Epithelial cell of prostate (primary cell): ENCODE results near the gene ANAPC4.

Experiments
- DNase-seq: peaks from one replicate; pipeline ENCODE4 v3.0.0-alpha.2; 2011; ENCODE audit warnings: low read depth, low spot score
- H3K27ac ChIP-seq: fragments of 450-650 bp; 2 replicates; pipeline ENCODE4 v1.5.1; 2017; ENCODE audit warnings: mild to moderate bottlenecking

The ANAPC4 gene

DNA sequence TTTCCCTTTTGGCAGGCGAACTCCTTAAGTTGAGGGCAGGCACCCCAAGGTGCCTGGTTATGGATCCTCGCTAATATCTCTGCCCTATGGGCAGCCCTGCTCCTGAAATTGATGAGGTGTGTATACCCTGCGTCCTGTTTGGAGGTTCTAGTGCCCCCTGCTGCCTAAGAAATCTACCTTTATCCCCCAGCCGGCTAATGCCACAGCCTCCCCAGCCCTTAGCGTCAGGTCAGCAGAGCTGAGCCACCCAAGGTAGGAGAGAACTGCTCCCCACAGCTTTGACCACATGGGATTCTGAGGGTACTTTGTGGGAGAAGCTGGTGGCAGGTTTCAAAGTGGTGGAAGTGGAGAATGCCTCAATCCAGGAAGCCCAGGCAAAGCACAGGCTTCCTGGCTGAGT is 50.8 kb downstream of the ANAPC4 start:
- no peak overlapping the region for H3K27ac ChIP-seq
- no peak for DNase-seq

DNA sequence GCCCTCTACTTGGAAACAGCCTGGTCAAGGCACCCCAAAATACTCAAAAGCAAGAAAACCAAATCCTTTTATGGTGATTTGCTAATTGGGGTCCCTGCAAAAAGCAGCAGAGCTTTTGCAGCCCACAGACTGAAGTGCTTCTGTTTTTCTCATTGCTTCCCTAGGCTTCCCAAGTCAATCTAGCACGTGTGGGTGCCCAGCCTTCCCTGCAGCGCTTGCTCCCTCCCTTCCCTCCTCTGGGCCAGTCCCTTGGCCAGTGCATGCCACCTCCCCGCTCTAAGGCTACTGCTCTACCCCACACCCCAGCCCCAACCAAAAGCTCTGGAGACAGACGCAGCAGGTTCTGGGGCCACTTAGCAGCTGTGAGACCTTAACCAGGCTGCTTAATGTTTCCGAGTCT is 53.6 kb downstream of the ANAPC4 start:
- no peak for DNase-seq
- no peak overlapping the region for H3K27ac ChIP-seq

DNA sequence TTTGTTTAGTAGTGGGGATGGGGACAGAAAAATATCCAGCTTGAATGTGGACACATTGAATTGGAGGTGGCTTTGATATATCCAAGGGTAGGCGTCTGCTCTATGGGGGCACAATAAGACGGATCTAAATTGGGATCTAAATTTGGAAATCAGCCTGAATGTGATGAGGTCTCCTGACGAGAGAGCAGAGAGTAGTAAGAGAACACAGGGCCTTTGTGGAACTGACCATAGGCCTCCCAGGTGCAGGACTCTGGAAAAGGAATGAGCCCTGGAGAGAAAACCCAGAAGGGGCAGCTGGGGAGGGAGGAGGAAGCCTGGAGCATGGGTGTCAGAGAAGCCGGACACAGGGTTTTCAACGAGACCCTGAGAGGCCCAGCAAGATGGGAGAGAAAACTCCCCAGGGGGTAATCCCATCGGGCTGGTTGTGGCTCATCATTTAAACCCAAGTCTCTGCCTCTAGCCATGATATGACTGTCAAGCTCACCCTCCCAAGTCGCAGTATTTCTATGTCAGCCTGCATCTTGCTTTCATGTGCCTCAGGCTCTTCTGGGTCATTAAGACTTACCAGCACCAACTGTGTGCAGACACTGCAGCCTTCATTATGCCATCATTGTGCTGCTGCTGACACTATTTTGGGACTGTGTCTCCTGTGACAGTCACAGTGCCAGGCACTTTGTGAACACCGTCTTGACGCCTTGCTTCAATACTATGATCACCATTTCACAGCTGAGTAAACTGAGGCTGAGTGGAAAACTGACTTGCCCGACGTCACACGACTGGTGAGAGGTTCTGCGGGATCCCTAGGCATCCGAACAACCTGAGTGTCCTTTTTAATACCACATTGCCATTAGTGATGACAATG is 57.1 kb downstream of the ANAPC4 start:
- DNase-seq, result no peak
- no peak overlapping the region for H3K27ac ChIP-seq

GRCh38 chr4:25437926-25438325 is 60.9 kb downstream of the ANAPC4 start:
- DNase-seq, result no peak
- H3K27ac ChIP-seq, result no peak overlapping the region

- DNase-seq, result no peak
- no peak overlapping the region for H3K27ac ChIP-seq
These were observed 62.9 kb downstream of the ANAPC4 start for GRCh38 chr4:25439918-25440477.

DNA sequence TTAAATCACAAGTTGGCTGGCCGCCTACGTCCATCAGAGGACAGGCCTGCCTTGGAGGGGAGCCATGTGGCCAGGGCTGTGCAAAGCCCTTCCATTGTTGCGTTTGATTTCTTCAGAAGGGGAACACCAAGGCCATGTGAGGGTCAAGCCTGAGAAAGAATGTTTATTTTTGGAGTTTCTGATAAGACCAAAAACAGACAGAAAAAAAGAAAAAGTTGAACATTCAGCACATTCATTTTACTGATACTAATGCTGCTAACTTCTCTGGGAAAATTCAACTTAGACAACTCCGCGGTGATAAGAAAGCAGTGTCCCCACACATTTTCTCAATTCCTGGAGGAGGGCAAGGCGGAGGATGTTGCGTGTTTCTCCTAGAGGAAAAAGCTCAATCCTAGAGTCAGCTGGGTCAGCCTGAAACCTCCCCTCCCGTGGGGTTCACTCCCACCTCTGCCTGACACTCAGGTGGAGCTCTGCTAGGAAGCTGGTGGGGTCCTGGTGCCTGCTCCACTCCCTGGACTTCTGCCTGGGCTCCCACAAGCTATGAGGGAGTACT is 63.5 kb downstream of the ANAPC4 start:
- no peak overlapping the region for H3K27ac ChIP-seq
- DNase-seq, result no peak

DNA sequence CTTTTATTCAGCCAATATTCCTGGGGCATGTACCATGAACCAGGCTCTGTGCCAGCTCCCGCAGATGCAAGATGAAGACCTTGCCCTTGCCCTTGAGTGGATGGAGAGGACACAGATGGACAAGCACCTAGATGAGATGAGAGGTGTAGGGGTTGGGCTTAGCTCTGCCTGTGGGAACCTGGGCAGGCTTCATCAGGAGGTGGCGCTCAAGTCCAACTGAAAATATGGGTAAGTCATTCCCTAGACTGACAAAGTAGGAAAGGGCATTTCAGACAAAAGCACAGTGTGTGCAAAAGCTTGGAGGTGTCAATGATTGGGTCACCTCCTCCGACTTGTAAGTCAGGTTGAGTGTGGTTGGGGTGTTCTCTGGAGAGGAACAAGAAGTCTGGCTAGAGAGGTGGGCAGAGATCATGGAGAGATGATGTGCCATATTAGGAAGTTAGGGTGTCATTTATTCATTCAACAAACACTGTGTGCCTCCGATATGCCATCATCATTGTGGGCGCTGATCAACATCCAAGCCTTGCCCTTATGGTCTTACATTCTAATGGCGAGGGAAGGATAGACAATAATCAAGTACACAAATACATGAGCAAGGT is 64.6 kb downstream of the ANAPC4 start:
- peak; percentile 16 for DNase-seq
- no peak overlapping the region for H3K27ac ChIP-seq

DNA sequence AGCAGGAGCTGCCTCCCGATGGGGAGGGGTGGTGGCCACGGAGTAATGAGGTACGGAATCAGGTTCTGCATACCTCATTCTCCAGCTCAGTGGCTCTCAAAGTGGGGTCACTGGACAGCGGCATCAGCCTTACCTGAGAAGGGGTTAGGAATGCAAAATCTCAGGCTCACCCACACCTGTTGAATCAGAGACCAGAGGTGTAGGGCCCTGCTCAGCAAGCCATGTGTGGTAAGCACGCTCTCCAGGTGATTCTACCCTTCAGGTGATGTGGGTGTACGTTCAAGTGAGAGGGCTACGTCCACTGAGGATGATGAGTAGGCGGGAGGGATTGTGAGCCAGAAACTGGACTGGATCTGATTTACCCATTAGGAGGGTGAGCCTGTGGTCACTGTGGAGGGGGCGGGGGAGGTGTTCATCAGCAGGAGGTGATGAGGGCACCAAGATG is 65.8 kb downstream of the ANAPC4 start:
- DNase-seq, result no peak
- no peak overlapping the region for H3K27ac ChIP-seq

DNA sequence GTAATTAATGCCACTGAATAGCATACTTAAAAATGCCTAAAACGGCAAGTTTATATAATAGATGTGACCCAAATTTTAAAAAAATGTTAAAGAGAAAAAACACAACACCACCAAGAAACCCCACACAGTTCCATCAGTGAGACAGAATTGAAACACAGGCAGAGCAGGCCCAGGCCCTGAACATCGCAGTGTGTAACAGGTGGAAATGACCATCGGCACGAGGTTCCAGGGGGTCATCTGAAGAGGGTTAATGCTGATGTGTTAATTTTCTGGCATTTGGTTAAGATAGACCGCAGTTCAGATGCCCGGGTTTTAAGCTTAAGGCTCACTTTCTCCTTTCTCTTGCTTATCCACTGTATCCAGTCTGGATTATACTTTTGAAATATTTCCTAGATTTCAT is 66.8 kb downstream of the ANAPC4 start:
- DNase-seq, result no peak
- H3K27ac ChIP-seq, result no peak overlapping the region

GRCh38 chr4:25446611-25447010 is 69.5 kb downstream of the ANAPC4 start:
- no peak for DNase-seq
- H3K27ac ChIP-seq, result no peak overlapping the region

DNA sequence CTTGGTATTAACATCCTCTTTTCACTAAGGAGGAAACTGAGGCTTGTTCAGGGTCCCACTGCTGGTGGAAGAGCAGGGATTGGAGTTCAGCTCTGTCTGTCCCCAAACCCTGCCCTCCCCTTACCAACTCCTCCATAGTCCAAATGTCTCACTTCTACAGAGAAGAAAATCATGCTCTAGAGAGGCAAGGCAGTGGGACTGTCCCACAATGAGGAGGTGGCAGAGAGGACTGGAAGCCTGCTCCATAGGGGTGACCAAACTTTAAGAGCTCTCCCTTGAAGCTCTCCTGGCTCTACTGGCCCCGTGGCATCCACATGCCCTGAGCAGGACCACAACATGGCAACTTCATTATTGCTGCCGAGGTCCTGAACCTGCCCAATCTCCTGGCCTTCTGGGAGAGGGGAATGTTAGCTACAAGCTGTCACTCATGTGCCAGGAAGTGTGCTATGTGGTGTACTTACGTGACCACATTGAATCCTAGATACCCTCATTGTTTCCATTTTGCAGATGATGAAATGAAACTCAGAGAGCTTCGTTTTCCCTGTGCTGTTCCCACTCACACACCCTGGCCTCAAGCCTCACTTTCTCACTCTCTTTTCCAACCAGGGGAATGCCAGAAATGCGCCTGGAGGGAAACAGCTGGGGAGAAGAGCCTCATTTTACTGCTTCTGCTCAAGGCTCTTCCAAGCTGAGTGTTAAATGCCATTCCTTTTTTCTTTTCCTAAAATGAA is 71.5 kb downstream of the ANAPC4 start:
- no peak overlapping the region for H3K27ac ChIP-seq

GRCh38 chr4:25449270-25449669 is 72.2 kb downstream of the ANAPC4 start:
- no peak for DNase-seq
- H3K27ac ChIP-seq, result no peak overlapping the region

More for the DNA sequence above, 71.5 kb downstream of the ANAPC4 start:
- DNase-seq, result no peak

DNA sequence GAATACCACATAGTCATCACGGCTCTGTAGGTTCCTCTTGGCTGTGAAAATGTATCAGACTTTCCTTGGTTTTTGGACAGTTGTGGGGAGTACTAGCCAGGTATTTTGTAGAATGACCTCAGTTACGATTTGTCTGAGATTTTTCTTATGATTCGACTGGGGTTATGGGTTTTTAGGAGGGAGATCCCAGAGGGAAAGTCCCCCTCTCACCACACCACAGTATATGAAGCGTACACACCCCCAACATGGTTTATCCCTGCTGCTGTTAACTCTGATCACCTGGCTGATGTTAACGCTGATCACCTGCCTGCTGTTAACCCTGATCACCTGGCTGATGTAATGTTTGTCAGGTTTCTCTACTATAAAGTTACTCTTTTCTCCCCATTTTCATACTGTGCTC is 72.6 kb downstream of the ANAPC4 start:
- H3K27ac ChIP-seq, result no peak overlapping the region
- no peak for DNase-seq

DNA sequence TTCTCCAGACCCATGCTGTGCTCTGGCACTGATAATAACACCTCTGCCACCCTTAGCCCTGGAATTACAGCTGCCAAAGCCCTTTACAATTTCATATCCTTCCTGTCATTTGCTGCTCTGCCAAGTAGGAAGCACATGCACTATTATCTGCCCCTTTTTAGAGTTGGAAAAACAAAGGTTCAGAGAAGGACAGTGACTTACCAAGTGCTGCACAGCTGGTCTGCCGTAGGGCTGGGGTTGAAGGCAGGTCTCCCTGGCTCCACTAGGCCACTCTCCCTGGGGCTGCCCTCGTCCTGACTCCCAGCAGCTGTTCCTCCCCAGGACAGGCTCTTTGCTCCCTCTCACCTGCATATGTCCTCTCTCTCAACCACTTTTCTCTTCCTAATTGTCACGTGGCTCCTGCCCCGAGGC is 73.4 kb downstream of the ANAPC4 start:
- no peak for DNase-seq

DNA sequence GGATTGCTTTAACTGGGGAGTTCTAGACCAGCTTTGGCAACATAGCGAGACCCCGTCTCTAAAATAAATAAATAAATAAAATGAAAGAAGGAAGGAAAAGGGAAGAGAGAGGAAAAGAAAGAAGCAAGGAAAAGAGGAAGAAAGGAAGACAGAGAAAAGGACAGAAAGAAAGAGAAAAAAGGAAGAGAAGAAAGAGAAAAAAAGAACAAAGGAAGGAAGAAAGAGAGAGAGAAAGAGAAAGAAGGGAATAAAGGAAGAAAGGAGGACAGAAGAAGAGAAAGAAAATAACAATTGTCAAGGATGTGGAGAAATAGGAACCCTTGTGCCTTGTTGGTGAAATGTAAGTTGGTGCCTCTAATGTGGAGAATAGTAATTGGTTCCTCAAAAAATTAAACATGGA is 74.6 kb downstream of the ANAPC4 start:
- H3K27ac ChIP-seq, result no peak overlapping the region
- DNase-seq, result no peak

More for the DNA sequence above, 73.4 kb downstream of the ANAPC4 start:
- H3K27ac ChIP-seq, result no peak overlapping the region

- DNase-seq, result no peak
- H3K27ac ChIP-seq, result no peak overlapping the region
These were observed 75.0 kb downstream of the ANAPC4 start for GRCh38 chr4:25452081-25452480.

DNA sequence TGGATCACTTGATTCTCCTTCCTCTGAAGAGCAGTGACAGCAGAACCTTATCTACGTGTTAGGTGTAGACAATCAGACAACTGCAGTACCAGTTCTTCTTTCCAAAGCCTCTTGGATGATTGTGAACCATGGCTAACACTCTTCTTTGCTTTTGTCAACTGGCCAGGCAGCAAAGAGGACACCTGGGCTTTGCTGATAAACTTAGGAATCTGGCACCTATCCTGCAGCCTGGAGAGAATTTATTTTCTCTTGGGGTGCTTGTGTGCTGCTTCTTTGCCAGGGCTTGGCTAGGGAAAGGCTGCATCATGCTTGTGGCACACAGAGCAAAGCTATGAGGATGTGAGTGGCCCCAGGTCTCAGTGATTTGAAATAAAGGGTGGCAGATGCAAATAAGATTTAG is 77.4 kb downstream of the ANAPC4 start:
- DNase-seq, result no peak
- no peak overlapping the region for H3K27ac ChIP-seq

GRCh38 chr4:25457053-25457715 is 80.1 kb downstream of the ANAPC4 start:
- DNase-seq, result no peak
- H3K27ac ChIP-seq, result peak overlapping the region; percentile 33

DNA sequence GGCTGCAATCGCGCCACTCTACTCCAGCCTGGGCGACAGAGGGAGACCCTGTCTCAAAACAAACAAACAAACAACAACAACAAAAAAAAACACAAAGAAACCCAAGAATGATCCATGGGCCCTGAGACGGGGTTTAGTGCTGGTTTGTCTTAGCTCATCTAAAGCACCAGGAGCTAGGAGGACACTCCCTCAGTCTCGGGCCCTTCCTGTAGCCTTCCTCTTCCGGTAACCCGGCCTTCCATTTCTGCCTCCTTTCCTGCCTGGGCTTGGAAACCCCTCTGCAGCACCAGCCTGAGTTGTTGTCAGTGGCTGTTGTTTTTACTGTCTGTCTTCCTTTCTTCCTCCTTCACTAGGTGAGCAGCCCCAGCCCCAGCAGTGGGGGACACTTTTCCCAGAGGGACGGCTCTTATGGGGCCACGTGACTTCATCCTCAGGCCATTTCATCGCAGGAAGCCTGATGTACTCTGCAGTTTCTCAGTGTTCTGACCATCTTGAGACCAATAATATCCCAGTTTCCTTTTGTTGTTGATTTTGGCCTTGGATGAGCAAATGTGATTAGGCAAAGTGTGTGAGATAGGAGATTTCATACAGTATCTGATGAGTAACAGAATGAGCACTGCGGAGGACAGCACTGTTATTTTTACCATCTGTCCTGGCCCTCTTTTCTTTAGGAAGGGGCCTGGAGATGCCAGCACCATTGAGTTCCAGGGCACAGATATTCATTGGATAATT is 90.1 kb downstream of the ANAPC4 start:
- DNase-seq, result no peak
- no peak overlapping the region for H3K27ac ChIP-seq
